ENCODE data around the gene SPAG16.

- TF ChIP-seq POLR2AphosphoS5 (IDR thresholded peaks at IDR 0.05; ENCODE audit: low read depth) = no peak
- peak; percentile 35 for TF ChIP-seq CTCF (IDR thresholded peaks at IDR 0.05; ENCODE audit: insufficient read depth, low read length)
Observed at GRCh38 chr2:213934560-213934959, 650.3 kb downstream of the SPAG16 start.

Data from HL-60 (cell line).